Retinal pigment epithelial cell (primary cell): ENCODE data around the gene SYNJ2.

Experiments used
- DNase-seq: peaks from one replicate; pipeline ENCODE4 v3.0.0-alpha.2; 2010; ENCODE audit warnings: low read depth
- H3K4me3 ChIP-seq: 2 replicates; pipeline ENCODE4 v1.5.1; 2011; ENCODE audit warnings: mild to moderate bottlenecking, low read length, control low read depth, moderate library complexity
- TF ChIP-seq, protein P1 (sequence below): conservative IDR thresholded peaks from 2 replicates; pipeline ENCODE4 v1.5.1; 2011; ENCODE audit warnings: low read depth, low read length, control low read depth, inconsistent platforms

The SYNJ2 gene

DNA sequence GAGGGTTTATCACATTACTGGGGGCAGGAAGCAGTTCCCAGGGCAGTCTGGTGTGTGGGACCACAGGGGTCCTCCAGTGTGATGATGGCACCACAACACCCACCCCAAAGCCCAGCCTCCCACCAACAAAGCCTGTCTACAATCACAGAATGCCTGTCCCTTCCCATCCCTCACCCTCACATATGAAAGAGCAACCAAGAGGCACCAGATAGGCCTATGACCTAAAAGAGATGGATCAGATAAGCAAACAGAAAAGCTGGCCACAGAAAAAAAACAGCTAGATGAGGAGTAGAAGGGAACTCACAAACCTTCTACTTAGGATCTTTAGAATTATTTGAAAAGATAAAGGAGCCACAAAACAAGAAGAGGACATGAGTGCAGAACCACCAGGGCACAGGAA, 132.1 kb downstream of the SYNJ2 start:
- H3K4me3 ChIP-seq, result no peak overlapping the region
- DNase-seq, result no peak
- TF ChIP-seq, protein P1, sequence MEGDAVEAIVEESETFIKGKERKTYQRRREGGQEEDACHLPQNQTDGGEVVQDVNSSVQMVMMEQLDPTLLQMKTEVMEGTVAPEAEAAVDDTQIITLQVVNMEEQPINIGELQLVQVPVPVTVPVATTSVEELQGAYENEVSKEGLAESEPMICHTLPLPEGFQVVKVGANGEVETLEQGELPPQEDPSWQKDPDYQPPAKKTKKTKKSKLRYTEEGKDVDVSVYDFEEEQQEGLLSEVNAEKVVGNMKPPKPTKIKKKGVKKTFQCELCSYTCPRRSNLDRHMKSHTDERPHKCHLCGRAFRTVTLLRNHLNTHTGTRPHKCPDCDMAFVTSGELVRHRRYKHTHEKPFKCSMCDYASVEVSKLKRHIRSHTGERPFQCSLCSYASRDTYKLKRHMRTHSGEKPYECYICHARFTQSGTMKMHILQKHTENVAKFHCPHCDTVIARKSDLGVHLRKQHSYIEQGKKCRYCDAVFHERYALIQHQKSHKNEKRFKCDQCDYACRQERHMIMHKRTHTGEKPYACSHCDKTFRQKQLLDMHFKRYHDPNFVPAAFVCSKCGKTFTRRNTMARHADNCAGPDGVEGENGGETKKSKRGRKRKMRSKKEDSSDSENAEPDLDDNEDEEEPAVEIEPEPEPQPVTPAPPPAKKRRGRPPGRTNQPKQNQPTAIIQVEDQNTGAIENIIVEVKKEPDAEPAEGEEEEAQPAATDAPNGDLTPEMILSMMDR, result no peak

DNA sequence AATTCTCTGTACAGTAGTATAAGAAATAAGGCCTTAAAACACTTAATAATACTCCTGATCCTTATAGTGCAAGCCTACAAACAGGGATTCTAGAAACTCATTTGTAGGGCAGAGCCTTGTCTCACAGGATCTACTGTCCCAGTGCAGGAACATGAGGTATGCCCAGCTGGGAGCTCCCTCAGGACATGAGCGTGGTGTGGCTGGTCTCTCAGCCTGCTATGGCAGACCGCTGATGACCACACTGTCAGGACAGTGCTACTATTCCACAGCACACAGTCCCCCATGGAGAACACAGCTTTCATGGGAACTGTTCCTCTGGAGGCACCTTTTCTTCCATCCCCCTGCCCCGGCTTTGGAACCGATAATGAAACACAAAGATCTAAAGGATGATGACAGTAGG, 133.4 kb downstream of the SYNJ2 start:
- no peak for DNase-seq
- TF ChIP-seq, protein P1, result no peak
- no peak overlapping the region for H3K4me3 ChIP-seq

DNA sequence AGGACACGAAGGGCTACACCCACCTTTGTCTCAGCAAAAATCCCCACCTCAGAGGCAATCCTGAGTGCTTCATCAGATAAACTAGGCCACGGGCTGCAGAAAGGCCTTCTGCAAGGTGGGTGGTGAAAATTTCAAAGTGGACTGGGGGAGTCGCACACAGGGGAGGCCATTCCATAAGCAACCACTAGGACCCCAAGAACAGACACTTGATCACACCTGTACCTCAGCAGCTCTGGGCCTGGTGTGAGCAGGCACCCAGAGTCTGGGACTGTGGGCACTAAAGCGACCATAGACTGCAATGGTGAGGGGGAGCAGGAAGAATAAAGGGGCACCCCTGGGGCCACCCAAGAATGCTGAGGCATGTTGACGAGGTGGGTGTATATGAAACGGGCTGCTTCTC, 133.8 kb downstream of the SYNJ2 start:
- no peak for DNase-seq
- TF ChIP-seq, protein P1, result no peak
- no peak overlapping the region for H3K4me3 ChIP-seq

DNA sequence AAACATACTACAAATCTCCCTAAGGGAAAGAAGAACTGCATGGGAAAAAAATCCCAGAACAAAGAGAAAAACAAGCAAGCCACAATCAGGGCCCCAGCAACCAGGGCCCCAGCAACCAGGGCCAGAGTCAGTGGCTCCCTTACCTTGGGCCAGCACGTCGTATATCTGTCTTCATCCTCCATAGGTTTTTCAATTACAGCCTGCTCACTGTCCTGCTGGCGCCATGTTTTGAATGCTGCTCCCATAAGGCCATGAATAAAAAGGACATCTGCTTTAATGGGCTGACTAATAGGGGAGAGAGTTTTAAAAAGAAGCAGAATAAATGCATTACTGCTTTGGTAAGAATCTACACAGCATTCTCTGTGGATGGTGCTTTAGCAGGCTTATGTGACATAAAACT, 137.2 kb downstream of the SYNJ2 start:
- DNase-seq, result no peak
- H3K4me3 ChIP-seq, result no peak overlapping the region
- TF ChIP-seq, protein P1, result no peak

DNA sequence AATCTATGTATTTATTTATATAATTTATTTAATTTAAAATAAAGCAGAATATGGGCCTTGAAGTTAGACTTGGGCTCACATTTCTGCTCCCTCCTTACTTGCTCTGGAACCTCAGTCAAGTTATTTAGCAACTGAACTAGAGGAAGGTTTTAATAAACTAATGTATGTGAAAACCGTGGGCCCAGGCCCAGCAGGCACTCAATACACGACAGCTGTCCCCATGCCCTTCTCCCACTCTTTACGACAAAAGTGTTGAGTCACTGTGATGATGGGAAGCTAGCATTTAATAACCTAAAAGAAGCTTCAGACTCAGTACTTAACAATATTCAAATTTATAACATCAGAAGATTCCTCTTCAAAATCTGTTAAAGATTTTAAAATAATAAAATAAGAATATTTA, 139.7 kb downstream of the SYNJ2 start:
- H3K4me3 ChIP-seq, result no peak overlapping the region
- no peak for DNase-seq
- TF ChIP-seq, protein P1, result no peak

DNA sequence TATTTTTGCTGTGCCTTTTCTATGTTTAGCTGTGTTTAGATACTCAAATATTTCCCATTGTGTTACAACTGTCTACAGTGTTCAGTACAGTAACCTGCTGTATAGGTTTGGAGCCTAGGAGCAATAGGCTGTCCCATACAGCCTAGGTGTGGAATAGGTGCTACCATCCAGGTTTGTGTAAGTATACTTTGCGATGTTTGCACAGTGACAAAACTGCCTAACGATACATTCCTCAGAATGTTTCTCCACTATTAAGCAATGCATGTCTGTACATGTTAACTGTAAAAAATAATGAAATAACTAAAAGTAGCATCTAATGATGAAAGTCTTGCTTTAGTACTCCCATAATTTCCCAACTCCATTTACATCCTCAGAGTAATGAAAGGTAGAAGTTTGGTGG, 140.4 kb downstream of the SYNJ2 start:
- TF ChIP-seq, protein P1, result no peak

DNA sequence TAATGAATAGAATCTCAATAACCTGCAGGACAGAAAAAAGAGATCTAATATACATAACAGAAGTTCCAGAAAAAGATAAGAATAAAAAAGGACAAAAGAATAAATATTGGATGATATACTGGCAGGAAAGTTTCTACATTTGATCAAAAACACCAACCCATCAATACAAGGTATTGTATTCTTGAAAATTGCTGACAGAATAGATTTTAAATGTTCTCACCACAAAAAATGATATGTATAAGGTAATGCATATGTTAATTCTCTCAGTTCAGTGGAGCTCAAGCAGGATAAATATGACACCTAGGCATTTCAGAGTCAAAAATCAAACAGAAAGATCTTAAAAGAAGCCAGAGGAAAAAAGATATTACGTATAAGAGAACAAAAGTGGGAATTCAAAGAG, 142.6 kb downstream of the SYNJ2 start:
- TF ChIP-seq, protein P1, result no peak
- no peak for DNase-seq
- no peak overlapping the region for H3K4me3 ChIP-seq

More for the DNA sequence above, 140.4 kb downstream of the SYNJ2 start:
- no peak overlapping the region for H3K4me3 ChIP-seq
- no peak for DNase-seq
